Stimulated activated naive CD4-positive, alpha-beta T cell treated with Interleukin-2 at 50 U/mL for 16 hours (primary cell): ENCODE data around the gene ZNF670.
A peak's percentile ranks its signal among the peaks of the same experiment; 100 is the strongest.

ENCODE experiments used
- DNase-seq: peaks from one replicate; lab custom pipeline; 2025; lab: John Stamatoyannopoulos, UW

Gene ZNF670

DNA sequence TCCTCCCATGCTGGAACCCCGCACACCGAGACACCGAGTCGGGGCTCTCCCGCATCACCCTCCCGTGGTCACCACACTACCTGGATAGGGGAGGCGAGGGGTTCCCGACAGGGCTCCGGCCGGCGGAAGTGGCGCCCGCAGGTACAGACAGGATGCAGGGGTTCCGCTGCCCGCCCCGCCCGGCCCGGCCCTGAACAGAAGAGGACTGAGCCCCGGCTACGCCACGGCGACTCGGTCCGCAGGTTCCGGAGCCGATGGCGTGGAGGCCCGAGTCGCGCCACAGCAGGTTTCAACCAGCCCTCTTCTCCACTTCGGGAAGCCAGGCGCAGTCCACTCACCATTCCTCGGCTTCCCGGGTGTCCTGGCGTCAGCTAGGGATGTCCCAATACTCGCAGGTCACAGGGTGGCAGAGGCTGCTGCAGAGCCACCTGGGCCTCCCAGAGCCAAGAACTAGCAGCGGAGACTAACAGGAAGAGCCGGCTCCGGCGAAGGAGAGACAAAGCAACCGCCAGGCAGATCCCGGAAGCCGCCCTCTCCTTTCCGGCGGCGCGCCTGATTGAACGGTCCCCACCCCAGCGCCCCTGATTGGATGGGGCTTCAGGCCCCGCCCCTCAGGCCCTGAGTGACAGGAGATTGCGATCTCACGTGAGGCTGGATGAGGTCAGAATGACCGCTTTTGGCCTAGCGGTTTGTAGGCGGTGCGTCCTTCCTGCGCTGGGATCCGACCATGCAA is 25.4 kb upstream of the ZNF670 start, which contains the start of gene ZNF669:
Gene ZNF669 (minus strand): TSS at position 498 of the 733 bp plus-strand sequence. CDS start 157 bp downstream, at position 341.
- DNase-seq, result peak; percentile 91

DNA sequence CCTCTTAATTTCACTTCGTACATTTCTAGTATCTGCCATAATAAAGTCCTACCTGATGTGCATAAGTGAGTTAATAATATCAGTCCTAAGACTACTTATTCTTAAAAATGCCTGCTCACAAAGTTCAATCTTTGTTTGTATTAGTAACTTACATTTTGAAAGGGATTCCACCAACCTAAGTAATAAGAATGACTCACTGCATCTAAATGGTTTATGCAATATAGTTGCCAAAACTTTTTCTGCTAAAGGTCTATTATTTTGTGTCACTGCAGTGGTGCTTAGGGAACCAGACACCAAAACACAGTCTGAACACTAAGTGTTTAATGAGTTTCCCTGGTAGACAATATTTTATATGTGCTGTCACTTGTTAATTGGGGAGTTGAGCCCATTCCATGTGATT is 23.8 kb upstream of the ZNF670 start:
- DNase-seq, result no peak

DNA sequence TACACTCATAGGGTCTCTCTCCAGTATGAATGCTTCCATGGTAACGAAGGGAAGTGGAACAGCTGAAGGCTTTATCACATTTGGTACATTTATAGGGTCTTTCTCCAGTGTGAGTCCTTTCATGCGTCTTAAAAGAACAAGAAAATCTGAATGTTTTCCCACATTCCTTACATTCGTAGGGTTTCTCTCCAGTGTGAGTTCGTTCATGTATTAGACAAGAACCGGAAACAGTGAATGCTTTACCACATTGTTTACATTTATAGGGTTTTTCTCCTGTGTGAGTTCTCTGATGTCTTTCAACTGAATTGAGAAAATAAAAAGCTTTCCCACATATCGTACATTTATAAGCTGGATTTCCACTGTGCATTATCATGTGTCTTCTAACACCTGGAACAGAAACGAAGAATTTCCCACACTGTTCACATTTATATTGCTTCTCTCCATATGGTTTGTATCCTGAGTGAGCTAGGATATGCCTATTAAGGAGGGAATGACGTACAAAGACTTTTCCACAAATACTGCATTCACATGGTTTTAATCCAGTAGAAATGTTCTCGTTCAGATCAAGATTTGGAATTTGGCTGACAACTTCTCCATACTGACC is 22.2 kb upstream of the ZNF670 start:
- no peak for DNase-seq

DNA sequence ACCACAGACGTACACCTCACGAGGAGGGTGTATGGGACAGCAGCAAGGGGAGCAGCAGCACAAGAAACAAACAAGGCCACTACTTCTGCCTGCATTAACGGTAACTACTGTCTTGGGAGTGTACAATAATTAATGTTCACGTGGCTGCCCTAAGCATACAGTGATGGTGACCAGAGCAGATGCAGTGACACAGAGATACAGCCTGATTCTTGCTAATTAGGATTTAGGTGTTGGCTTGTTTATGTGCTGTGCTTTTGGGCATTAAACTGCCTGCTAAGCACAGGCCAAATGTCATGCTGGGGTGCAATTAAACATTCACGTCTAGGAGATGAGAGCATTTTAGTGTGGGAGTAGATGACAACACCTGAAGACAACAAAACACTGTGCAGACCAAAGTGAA is 18.3 kb upstream of the ZNF670 start:
- no peak for DNase-seq

GRCh38 chr1:247096544-247096943 is 17.9 kb upstream of the ZNF670 start:
- no peak for DNase-seq

GRCh38 chr1:247096112-247096511 is 17.5 kb upstream of the ZNF670 start:
- DNase-seq, result no peak

DNA sequence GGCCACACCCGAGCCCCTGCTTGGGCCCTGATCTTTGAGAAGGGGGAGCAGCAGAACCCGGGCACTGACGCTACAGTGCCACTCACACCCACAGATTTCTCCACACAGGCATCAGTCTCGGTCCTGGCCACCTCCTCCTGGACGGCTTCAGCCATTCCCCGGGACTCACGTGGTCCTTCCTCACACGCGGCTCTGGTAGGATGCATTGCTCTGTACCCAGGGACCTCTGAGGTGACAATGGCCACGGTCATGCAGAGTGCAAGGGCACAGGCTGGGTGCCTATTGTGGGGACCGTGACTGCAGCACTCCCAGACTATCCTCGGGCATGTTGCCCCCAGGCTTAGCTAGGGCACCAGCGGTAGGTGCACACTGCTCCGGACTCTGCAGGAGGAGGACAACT is 11.8 kb upstream of the ZNF670 start:
- no peak for DNase-seq

DNA sequence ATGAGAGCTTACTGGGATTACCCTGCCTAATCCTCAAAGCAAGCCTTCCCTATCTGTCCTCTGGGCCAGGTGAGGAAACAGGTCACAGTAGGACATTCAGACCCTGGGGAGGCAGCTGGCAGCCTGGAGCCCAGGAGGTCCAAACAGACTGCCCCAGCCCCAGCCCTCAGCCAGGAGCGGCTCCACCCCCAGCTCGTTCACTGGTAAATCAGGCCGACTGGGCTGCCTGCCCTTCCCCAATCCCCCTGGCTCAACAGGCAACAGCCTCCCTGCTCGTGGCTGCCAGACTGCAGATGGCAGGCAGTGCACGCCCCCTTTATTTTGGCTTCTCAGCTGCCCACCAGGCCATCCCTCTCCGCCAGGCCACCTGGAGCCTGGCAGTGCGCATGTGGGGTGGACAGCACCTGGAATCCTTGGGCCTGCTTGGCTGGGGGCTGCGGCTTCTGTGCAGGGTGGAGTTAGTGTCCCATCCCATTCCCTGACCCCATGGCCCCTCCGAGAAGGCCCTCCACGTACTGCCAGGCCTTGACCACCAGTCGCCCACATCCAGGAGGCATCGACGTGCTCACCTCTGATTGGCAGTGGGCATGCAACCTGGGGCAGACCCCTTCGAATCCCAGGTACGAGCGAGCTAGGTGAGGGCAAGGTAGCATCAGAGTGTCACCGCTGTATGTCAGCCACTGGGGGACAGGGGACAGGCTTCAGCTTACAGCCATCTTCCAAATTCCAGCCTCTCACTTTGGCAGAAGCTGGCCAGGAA is 11.2 kb upstream of the ZNF670 start:
- no peak for DNase-seq

DNA sequence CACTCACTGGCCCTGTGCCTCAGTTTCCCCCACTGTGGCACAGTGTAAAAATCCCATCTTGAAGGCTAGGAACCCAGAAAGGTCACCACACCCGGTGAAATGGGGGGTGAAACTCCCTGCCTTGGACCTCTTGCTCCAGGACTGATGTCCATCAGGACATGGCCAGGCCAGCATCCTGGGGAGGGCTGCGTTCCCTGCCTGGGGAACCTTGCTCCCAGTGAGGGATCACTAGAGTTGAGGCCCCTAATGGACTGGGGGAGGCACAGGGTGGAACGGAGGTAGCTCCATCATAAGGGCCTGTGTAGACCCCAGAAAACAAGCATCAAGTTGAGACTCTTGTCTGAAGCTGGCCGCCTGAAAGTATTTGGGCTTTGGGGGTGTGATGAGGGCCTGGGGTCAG is 10.4 kb upstream of the ZNF670 start:
- DNase-seq, result no peak

DNA sequence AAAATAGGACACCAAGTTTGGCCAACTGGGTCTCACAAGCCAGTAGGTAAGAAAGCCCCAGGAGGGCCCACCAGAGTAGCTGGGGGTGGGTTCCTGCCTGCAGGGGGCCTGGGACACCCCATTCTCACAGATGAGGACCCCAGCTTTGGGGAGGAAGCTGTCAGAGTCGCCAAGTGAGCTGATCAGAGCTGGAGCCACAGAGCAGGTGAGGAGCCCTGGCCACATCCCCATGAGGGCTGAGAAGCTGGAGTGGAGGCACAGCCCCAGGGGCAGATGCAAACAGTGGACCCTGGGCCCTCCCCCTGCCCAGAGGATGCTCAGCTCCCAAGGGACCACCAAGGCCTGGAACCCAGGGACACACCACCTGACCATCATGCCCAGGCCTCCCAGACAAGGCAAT is 8.6 kb upstream of the ZNF670 start:
- DNase-seq, result no peak

DNA sequence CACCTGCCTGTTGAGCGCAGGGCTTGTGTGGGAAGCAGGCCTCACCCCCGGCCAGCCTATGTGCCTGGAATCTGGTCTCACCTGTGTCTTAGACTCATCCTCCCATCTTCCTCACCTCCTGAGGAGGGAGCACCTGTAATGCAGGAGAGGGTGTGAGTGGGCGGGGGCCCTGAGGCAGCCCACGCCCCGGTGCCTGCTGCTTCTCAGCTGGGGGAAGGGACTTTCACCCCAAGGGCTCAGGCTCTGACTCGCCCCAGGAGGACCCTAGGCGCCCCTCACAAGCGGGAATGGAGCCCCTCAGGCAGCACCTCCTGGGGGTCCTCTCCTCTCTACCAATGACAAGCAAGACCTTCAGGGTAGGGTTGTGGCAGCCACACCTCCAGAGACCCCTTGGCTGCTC is 6.7 kb upstream of the ZNF670 start:
- no peak for DNase-seq

GRCh38 chr1:247084771-247085170 is 6.2 kb upstream of the ZNF670 start:
- DNase-seq, result no peak

GRCh38 chr1:247079141-247079874 is 697 bp upstream of the ZNF670 start:
- DNase-seq, result no peak

- no peak for DNase-seq
These were observed 744 bp downstream of the ZNF670 start for GRCh38 chr1:247077876-247078257.

DNA sequence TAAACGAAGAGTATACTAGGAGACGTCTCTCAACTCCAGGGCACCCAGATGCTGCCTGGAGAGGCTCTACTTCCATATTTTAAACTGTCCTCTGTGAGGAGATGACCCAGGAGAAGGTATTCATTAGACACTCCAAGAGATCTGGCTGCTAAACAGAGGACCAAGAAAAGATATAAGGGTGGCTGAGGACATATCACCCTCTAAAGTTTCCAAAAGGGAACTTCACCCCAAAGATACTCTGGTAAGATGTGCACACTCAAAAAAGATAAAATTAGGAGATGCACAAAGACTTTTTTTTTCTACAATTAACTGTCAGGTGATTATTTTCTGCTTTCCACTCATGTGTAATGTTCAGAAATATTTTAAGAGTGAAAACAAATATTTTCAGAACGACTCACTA is 1.4 kb downstream of the ZNF670 start:
- DNase-seq, result no peak

DNA sequence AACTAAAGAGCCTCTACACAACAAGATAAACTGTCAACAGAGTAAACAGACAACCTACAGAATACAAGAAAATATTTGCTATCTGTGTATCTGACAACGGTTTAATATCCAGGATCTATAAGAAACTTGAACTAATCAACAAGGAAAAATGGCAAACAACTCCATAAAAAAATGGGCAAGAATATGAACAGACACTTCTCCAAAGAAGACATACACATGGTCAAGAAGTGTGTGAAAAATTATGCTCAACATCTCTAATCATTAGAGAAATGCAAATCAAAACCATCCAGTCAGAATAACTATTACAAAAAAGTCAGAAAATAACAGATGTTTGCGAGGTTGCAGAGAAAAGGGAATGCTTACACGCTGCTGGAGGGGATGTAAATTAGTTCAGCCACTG is 8.0 kb downstream of the ZNF670 start:
- no peak for DNase-seq

GRCh38 chr1:247064304-247064703 is 14.3 kb downstream of the ZNF670 start:
- DNase-seq, result no peak

- no peak for DNase-seq
These were observed 17.8 kb downstream of the ZNF670 start for GRCh38 chr1:247060771-247061170.

DNA sequence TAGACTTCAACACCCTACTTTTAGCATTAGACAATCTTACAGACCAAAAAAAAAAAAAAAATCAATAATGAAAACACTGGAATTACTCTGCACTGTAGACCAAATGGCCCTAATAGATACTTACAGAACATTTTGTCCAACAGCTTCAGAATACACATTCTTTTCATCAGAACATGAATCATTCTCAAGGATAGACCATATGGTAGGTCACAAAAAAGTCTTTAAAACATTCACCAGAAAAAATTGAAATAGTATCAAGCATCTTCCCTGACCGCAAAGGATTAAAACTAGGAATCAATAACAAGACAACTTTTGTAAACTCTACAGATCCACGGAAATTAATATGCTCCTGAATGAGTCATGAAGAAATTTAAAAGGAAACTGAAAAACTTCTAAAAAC is 22.5 kb downstream of the ZNF670 start:
- no peak for DNase-seq

GRCh38 chr1:247054992-247055415 is 23.6 kb downstream of the ZNF670 start:
- no peak for DNase-seq

- no peak for DNase-seq
These were observed 30.9 kb downstream of the ZNF670 start for GRCh38 chr1:247047702-247048101.

DNA sequence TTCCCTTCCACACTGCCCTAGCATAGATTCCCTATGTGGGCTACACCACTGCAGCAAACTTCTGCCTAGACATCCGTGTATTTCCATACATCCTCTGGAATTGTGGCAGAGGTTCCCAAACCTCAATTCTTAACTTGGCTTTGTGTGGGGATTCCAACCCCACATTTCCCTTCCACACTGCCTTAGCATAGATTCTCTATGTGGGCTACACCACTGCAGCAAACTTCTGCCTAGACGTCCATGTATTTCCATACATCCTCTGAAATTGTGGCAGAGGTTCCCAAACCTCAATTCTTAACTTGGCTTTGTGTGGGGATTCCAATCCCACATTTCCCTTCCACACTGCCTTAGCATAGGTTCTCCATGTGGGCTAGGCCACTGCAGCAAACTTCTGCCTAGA is 31.4 kb downstream of the ZNF670 start:
- DNase-seq, result no peak
